Measurements from ENCODE around the gene GADD45A.

The GADD45A gene

DNA sequence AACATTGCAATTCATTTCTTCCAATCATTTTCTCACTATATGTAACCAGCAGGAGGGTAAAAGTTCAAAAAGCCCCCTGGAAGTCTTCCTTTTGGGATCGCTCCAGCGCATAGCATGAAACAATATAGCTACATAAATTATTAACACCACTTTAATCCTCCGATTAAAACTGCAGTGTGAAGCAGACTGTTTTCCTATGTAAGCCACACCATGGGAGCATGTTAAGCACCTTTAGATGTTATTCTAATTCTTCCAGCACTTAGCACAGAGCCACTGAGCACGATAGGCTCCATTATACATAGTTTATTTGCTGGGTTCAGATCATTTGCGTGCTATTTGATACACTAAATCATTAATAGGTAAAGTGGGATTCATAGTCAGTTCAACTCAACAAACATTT, 18.4 kb upstream of the GADD45A start:
- Histone ChIP-seq H3F3A (ENCODE audit: low read depth) (no peaks in the 10 kb centered on the region), H3K9me2 (replicated peaks; ENCODE audit: low read depth, low read length) (no peaks in the 10 kb centered on the region), H2AFZ (ENCODE audit: low read length) (no peak overlapping the region), H3K79me2 (ENCODE audit: insufficient read depth, low read length) (no peaks in the 10 kb centered on the region), H3K4me2 (ENCODE audit: low read depth, low read length, poor library complexity, severe bottlenecking) (no peak overlapping the region), H3K27me3 (ENCODE audit: insufficient read depth, low read length, poor library complexity, severe bottlenecking) (peaks cover 32% of the 10 kb centered on the region), H3K36me3 (ENCODE audit: insufficient read depth, low read length) (no peaks in the 10 kb centered on the region), H3K4me1 (ENCODE audit: insufficient read depth, low read length, poor library complexity, severe bottlenecking) (no peaks in the 10 kb centered on the region), H4K20me1 (ENCODE audit: insufficient read depth, low read length, poor library complexity, severe bottlenecking) (no peaks in the 10 kb centered on the region), H3K9me3 (ENCODE audit: insufficient read depth, low read depth, low read length) (no peaks in the 10 kb centered on the region), H3K9ac (ENCODE audit: low read depth, low read length, poor library complexity, severe bottlenecking) (no peak overlapping the region), H3K4me3 (ENCODE audit: low read length, poor library complexity, severe bottlenecking) (no peak overlapping the region)
- TF ChIP-seq, protein P1, sequence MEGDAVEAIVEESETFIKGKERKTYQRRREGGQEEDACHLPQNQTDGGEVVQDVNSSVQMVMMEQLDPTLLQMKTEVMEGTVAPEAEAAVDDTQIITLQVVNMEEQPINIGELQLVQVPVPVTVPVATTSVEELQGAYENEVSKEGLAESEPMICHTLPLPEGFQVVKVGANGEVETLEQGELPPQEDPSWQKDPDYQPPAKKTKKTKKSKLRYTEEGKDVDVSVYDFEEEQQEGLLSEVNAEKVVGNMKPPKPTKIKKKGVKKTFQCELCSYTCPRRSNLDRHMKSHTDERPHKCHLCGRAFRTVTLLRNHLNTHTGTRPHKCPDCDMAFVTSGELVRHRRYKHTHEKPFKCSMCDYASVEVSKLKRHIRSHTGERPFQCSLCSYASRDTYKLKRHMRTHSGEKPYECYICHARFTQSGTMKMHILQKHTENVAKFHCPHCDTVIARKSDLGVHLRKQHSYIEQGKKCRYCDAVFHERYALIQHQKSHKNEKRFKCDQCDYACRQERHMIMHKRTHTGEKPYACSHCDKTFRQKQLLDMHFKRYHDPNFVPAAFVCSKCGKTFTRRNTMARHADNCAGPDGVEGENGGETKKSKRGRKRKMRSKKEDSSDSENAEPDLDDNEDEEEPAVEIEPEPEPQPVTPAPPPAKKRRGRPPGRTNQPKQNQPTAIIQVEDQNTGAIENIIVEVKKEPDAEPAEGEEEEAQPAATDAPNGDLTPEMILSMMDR (conservative IDR thresholded peaks at IDR 0.05; ENCODE audit: low read length) = no peak
- no peak for TF ChIP-seq EZH2phosphoT487 (IDR thresholded peaks at IDR 0.05; ENCODE audit: borderline replicate concordance)

DNA sequence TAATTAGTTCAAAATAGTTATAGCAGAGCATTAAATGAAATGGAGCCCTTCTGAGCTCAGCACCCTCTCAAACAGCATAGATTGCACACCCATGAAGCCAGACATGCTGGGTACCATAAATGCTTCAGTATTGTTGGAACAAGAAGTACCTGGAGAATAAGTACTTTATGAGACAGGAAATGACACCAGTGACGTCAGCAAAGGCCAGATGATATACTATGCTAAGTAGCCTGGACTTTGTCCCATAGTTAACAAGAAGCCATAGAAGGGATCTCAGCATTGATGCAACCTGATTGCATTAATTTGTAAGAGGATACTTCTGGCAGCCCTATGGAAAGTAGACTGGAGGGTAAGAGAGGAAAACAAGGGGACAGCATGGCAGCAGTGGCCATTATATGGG, 16.3 kb upstream of the GADD45A start:
- TF ChIP-seq, protein P1 (conservative IDR thresholded peaks at IDR 0.05; ENCODE audit: low read length) = no peak
- TF ChIP-seq EZH2phosphoT487 (IDR thresholded peaks at IDR 0.05; ENCODE audit: borderline replicate concordance) = no peak
- Histone ChIP-seq H2AFZ (ENCODE audit: low read length) (no peak overlapping the region), H3K36me3 (ENCODE audit: insufficient read depth, low read length) (no peaks in the 10 kb centered on the region), H3K79me2 (ENCODE audit: insufficient read depth, low read length) (no peaks in the 10 kb centered on the region), H3K9me3 (ENCODE audit: insufficient read depth, low read depth, low read length) (no peaks in the 10 kb centered on the region), H3K4me2 (ENCODE audit: low read depth, low read length, poor library complexity, severe bottlenecking) (no peak overlapping the region), H4K20me1 (ENCODE audit: insufficient read depth, low read length, poor library complexity, severe bottlenecking) (no peaks in the 10 kb centered on the region), H3F3A (ENCODE audit: low read depth) (no peaks in the 10 kb centered on the region), H3K9me2 (replicated peaks; ENCODE audit: low read depth, low read length) (no peaks in the 10 kb centered on the region), H3K27me3 (ENCODE audit: insufficient read depth, low read length, poor library complexity, severe bottlenecking) (peaks cover 43% of the 10 kb centered on the region), H3K4me3 (ENCODE audit: low read length, poor library complexity, severe bottlenecking) (no peak overlapping the region), H3K9ac (ENCODE audit: low read depth, low read length, poor library complexity, severe bottlenecking) (no peak overlapping the region), H3K4me1 (ENCODE audit: insufficient read depth, low read length, poor library complexity, severe bottlenecking) (no peaks in the 10 kb centered on the region)

DNA sequence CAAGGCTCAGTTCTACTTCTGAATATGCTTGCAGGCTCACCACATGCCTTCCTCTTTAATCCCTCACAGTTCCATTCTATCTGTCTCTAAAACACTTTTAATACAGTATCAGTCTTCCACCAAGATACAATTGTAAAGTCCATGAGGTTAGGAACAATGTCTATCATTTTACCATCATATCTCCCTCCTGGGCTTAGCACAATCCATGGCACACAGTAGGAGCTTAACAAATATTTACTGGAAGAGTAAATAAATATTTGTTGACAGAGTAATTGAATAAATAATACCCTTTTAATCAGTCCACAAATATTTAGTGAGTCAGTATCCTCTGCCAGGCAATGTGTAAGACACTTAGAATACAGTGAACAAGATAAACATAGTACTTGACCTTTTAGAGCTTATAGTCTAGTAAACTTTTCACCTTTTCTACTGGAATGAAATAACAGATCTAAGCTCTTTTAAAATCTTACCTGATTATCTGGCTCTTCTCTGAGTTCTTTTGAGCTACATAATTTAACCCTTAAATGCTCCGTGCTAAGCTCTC, 12.7 kb upstream of the GADD45A start:
- H3K9ac ChIP-seq (ENCODE audit: low read depth, low read length, poor library complexity, severe bottlenecking) = no peak overlapping the region
- H3K4me3 ChIP-seq (ENCODE audit: low read length, poor library complexity, severe bottlenecking) = no peak overlapping the region
- H2AFZ ChIP-seq (ENCODE audit: low read length) = no peak overlapping the region
- TF ChIP-seq, protein P1 (conservative IDR thresholded peaks at IDR 0.05; ENCODE audit: low read length) = no peak
- no peak for TF ChIP-seq EZH2phosphoT487 (IDR thresholded peaks at IDR 0.05; ENCODE audit: borderline replicate concordance)
- no peaks in the 10 kb centered on the region for H3K36me3 ChIP-seq (ENCODE audit: insufficient read depth, low read length)
- peaks cover 13% of the 10 kb centered on the region for H3K4me1 ChIP-seq (ENCODE audit: insufficient read depth, low read length, poor library complexity, severe bottlenecking)
- no peaks in the 10 kb centered on the region for H3K79me2 ChIP-seq (ENCODE audit: insufficient read depth, low read length)
- no peak overlapping the region for H3K4me2 ChIP-seq (ENCODE audit: low read depth, low read length, poor library complexity, severe bottlenecking)
- H3K27me3 ChIP-seq (ENCODE audit: insufficient read depth, low read length, poor library complexity, severe bottlenecking) = peaks cover 42% of the 10 kb centered on the region
- H4K20me1 ChIP-seq (ENCODE audit: insufficient read depth, low read length, poor library complexity, severe bottlenecking) = no peaks in the 10 kb centered on the region
- H3F3A ChIP-seq (ENCODE audit: low read depth) = no peaks in the 10 kb centered on the region
- H3K9me3 ChIP-seq (ENCODE audit: insufficient read depth, low read depth, low read length) = no peaks in the 10 kb centered on the region
- no peaks in the 10 kb centered on the region for H3K9me2 ChIP-seq (replicated peaks; ENCODE audit: low read depth, low read length)
